Measurements from ENCODE around the gene COX8A. TPM values are rescaled to one million over a fixed set of nuclear protein-coding genes. Genes with fewer than 3 reads are reported as not detected.

COX8A gene
- total RNA-seq, 1 experiment from 2014 or later = 325 TPM

DNA sequence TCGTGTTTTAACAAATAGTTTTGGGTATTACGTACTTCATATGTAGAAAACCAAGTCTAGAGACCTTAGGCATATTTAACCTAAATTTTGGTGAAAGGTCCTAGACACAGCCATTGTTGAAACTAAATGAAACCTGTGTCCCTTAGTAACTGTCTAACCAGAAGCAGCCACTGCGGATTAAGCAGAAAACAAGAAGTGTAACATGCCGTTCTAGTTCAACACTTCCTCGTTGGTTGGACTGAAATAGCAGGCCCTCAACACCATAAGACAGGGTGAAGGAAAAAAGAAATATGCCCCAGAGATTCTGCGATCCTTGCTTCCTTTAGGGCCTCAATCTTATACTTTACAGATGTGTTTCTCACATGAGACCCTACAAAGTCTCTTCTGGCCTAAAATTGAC lies 33.6 kb upstream of the COX8A start:
- no peak for DNase-seq
- no peaks in the 10 kb centered on the region for H3K9me3 Mint-ChIP-seq (ENCODE audit: low read depth, unreplicated experiment)
- TF ChIP-seq, protein P1, sequence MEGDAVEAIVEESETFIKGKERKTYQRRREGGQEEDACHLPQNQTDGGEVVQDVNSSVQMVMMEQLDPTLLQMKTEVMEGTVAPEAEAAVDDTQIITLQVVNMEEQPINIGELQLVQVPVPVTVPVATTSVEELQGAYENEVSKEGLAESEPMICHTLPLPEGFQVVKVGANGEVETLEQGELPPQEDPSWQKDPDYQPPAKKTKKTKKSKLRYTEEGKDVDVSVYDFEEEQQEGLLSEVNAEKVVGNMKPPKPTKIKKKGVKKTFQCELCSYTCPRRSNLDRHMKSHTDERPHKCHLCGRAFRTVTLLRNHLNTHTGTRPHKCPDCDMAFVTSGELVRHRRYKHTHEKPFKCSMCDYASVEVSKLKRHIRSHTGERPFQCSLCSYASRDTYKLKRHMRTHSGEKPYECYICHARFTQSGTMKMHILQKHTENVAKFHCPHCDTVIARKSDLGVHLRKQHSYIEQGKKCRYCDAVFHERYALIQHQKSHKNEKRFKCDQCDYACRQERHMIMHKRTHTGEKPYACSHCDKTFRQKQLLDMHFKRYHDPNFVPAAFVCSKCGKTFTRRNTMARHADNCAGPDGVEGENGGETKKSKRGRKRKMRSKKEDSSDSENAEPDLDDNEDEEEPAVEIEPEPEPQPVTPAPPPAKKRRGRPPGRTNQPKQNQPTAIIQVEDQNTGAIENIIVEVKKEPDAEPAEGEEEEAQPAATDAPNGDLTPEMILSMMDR (IDR thresholded peaks at IDR 0.05; ENCODE audit: unreplicated experiment) = no peak
- H3K4me3 Mint-ChIP-seq (ENCODE audit: low read depth, unreplicated experiment) = no peak overlapping the region
- BruUV-seq (replicated peaks) = TSS peak; percentile 61
- peaks cover 27% of the 10 kb centered on the region for H3K36me3 Mint-ChIP-seq (ENCODE audit: insufficient read depth, unreplicated experiment)
- peaks cover 2% of the 10 kb centered on the region for H3K4me1 Mint-ChIP-seq (ENCODE audit: low read depth, unreplicated experiment)
- CTCF ChIA-PET = no interaction called here
- H3K27me3 Mint-ChIP-seq (ENCODE audit: unreplicated experiment) = no peaks in the 10 kb centered on the region
- intact Hi-C loops (cut with micrococcal nuclease; ENCODE audit: unreplicated experiment) = no loop called here
- no peak overlapping the region for H3K27ac Mint-ChIP-seq (ENCODE audit: unreplicated experiment)

DNA sequence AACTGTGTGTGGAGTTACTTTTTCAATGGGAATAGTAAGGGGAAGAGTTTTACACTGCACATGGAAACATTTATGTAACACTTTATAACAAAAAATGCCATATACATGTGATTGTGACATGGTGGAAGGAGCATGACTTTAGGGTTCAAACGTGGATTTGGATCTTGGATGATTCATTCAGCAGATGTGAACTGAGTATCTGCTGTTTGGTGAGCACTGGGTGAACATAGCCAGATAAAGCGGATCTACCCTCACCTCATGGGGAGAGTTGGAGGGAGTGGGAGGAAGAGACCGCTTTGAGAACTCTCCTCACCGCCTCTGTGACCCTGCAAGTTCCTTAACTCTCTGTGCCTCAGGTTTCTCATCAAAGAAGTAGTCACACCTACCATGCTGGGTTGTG lies 32.5 kb upstream of the COX8A start:
- Mint-ChIP-seq H3K4me3 (ENCODE audit: low read depth, unreplicated experiment) (no peak overlapping the region), H3K27me3 (ENCODE audit: unreplicated experiment) (no peaks in the 10 kb centered on the region), H3K4me1 (ENCODE audit: low read depth, unreplicated experiment) (no peaks in the 10 kb centered on the region), H3K27ac (ENCODE audit: unreplicated experiment) (no peak overlapping the region), H3K36me3 (ENCODE audit: insufficient read depth, unreplicated experiment) (peaks cover 29% of the 10 kb centered on the region), H3K9me3 (ENCODE audit: low read depth, unreplicated experiment) (no peaks in the 10 kb centered on the region)
- no TSS peak for BruUV-seq (replicated peaks)
- CTCF ChIA-PET = no interaction called here
- DNase-seq = no peak
- intact Hi-C loops (cut with micrococcal nuclease; ENCODE audit: unreplicated experiment) = no loop called here
- TF ChIP-seq, protein P1 (IDR thresholded peaks at IDR 0.05; ENCODE audit: unreplicated experiment) = no peak

DNA sequence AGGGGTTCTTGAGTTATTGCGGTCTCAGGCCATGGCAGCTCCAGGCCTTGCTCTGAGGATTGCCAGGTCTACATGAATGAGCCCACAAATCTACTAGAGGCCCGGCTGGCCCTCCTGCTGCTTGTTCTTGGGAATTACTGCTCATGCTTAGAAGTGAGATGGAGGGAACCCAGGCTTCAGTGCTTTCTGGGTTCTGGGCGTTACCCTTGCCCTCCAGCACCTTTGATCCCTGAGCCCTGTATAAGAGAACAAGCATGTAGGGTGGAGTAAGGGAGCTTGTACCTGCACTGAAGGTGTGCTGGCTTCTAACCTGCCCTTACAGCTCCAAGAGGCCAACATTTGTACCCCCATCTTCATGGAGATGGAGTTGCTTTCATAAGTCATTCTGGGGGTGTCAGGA lies 31.6 kb upstream of the COX8A start:
- Mint-ChIP-seq H3K4me1 (ENCODE audit: low read depth, unreplicated experiment) (no peaks in the 10 kb centered on the region), H3K4me3 (ENCODE audit: low read depth, unreplicated experiment) (no peak overlapping the region), H3K27me3 (ENCODE audit: unreplicated experiment) (no peaks in the 10 kb centered on the region), H3K27ac (ENCODE audit: unreplicated experiment) (no peak overlapping the region), H3K36me3 (ENCODE audit: insufficient read depth, unreplicated experiment) (peaks cover 27% of the 10 kb centered on the region), H3K9me3 (ENCODE audit: low read depth, unreplicated experiment) (no peaks in the 10 kb centered on the region)
- TF ChIP-seq, protein P1 (IDR thresholded peaks at IDR 0.05; ENCODE audit: unreplicated experiment) = no peak
- no peak for DNase-seq
- BruUV-seq (replicated peaks) = no TSS peak
- CTCF ChIA-PET = interaction anchor here (0.6 kb wide), 1 partner anchor 104 kb away, joined by 3 read pairs; no protein-coding TSS in a partner anchor
- intact Hi-C loops (cut with micrococcal nuclease; ENCODE audit: unreplicated experiment) = no loop called here

DNA sequence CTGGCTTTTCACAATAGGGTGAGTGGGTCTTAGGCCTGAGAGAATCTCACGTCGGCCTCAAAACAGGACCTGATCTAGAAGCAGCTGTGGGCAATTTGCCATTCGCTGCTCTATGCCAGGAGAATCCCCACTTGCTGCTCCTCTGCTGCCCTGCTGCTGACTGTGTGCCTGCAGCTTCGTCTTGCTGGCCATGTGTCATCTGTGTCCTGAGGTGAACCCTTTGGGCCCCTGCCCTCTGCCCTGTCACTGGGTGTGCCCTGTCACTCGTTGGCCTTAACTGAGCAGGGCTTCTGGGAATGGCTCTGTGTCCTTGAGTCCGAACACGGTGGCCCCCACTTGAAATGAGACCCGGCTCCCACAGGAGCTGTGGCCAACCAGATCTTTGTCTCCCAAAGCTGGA lies 29.4 kb upstream of the COX8A start:
- Mint-ChIP-seq H3K36me3 (ENCODE audit: insufficient read depth, unreplicated experiment) (peaks cover 9% of the 10 kb centered on the region), H3K9me3 (ENCODE audit: low read depth, unreplicated experiment) (no peaks in the 10 kb centered on the region), H3K4me3 (ENCODE audit: low read depth, unreplicated experiment) (no peak overlapping the region), H3K27me3 (ENCODE audit: unreplicated experiment) (no peaks in the 10 kb centered on the region), H3K27ac (ENCODE audit: unreplicated experiment) (no peak overlapping the region), H3K4me1 (ENCODE audit: low read depth, unreplicated experiment) (no peaks in the 10 kb centered on the region)
- CTCF ChIA-PET = interaction anchor here (0.7 to 2.1 kb wide), 3 partner anchors 92 to 107 kb away, joined by 3 to 38 read pairs (median 10); partner anchors contain the start of gene MARK2
- BruUV-seq (replicated peaks) = no TSS peak
- TF ChIP-seq, protein P1 (IDR thresholded peaks at IDR 0.05; ENCODE audit: unreplicated experiment) = no peak
- no peak for DNase-seq
- intact Hi-C loops (cut with micrococcal nuclease; ENCODE audit: unreplicated experiment) = loop anchor here (1.0 kb wide), 1 partner anchor 108 kb away; no protein-coding TSS in a partner anchor

Measured in Calu3 (cell line).